Measurements from ENCODE around the gene NHSL2. TPM values are rescaled to one million over a fixed set of nuclear protein-coding genes. Genes with fewer than 3 reads are reported as not detected.

Gene NHSL2
- total RNA-seq, 2 donors from 2014 or later: 1.0 to 4.1 TPM

DNA sequence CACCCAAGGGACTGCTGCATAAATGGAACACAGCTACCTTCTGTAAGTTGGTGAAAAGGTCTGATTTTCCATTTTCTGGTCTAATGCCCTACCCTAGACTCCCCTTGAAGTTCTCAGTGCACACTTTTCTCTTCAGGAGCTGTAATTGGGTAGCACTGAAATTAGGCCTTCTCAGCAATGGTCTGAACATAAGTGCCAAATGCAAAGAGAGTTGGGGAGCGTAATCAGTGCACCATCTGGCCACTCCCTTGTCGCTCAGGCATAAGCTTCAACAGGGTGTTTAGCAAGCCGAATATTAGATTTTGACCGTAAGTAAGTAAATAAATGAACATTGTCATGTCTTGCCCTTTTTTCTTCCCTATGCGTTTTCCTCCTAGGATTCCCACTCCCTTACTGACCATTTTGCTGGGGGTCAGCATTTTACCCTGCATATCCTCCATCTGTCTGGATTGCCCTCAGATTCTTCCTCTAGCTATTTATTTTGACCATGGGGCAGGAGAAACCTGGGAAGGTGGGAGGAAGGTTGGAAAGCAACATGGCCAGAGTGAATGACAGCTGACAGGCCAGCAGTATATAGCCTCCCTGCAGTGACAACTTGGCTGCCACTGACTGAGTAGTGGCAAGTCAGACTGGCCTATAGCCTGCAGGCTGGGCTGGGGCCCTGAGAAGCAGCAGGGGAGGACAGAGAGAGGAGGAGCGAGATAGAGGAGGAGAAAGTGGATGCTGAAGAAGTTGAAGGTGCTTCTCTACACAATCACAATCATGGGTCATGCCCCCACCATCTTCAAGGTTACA, 2.7 kb downstream of the NHSL2 start:
- Histone ChIP-seq H3K27me3 (peaks cover 27% of the 10 kb centered on the region), H3K4me3 (no peak overlapping the region), H3K27ac (no peak overlapping the region), H3K36me3 (no peaks in the 10 kb centered on the region), H3K9ac (ENCODE audit: low read depth in 2 of 2, low read length in 2 of 2) (no peak overlapping the region), H3K9me3 (no peaks in the 10 kb centered on the region), H3K4me1 (no peaks in the 10 kb centered on the region)
- no peak for DNase-seq
- intact Hi-C loops (cut with DNase I): no loop called here
- TF ChIP-seq, protein P1, sequence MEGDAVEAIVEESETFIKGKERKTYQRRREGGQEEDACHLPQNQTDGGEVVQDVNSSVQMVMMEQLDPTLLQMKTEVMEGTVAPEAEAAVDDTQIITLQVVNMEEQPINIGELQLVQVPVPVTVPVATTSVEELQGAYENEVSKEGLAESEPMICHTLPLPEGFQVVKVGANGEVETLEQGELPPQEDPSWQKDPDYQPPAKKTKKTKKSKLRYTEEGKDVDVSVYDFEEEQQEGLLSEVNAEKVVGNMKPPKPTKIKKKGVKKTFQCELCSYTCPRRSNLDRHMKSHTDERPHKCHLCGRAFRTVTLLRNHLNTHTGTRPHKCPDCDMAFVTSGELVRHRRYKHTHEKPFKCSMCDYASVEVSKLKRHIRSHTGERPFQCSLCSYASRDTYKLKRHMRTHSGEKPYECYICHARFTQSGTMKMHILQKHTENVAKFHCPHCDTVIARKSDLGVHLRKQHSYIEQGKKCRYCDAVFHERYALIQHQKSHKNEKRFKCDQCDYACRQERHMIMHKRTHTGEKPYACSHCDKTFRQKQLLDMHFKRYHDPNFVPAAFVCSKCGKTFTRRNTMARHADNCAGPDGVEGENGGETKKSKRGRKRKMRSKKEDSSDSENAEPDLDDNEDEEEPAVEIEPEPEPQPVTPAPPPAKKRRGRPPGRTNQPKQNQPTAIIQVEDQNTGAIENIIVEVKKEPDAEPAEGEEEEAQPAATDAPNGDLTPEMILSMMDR (IDR thresholded peaks at IDR 0.05): no peak

DNA sequence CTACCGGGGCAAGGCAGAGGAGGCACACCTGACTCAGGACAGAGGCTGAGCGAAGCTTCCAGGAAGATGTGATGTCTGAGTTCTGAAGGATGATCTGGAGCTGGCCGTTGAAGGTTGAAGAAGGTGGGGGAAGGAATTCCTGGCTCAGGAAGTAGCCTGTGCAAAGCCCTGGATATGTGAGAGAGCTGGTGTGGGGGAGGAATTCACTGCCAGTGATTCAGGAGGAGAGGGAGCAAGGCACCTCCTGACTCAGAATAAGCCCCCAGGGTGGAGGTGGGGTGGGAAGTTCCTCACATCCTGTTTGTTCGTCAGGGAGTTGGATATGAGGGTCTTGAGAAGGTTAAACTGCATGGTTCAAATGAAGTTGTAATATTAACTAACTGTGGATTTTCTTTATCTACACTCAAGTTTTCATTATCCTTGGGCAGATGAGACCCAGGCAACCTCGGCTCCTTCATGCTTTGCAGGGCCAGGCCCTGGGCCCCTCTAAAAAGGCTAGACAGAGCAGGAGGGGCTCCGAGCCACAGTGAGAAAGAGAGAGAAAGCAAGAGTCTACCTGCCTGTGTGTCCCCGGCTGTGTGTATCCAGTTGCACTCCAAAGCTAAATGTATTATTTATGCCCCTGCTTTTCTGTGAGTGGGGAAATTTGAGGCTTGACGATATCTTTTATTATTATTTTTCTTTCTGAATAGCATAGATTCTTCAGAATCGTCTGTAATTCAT, 7.1 kb downstream of the NHSL2 start:
- TF ChIP-seq, protein P1 (IDR thresholded peaks at IDR 0.05): no peak
- Histone ChIP-seq H3K4me3 (no peak overlapping the region), H3K36me3 (no peaks in the 10 kb centered on the region), H3K27ac (no peak overlapping the region), H3K4me1 (no peaks in the 10 kb centered on the region), H3K9me3 (no peaks in the 10 kb centered on the region), H3K27me3 (peaks cover 3% of the 10 kb centered on the region), H3K9ac (ENCODE audit: low read depth in 2 of 2, low read length in 2 of 2) (no peak overlapping the region)
- DNase-seq: no peak
- intact Hi-C loops (cut with DNase I): no loop called here

DNA sequence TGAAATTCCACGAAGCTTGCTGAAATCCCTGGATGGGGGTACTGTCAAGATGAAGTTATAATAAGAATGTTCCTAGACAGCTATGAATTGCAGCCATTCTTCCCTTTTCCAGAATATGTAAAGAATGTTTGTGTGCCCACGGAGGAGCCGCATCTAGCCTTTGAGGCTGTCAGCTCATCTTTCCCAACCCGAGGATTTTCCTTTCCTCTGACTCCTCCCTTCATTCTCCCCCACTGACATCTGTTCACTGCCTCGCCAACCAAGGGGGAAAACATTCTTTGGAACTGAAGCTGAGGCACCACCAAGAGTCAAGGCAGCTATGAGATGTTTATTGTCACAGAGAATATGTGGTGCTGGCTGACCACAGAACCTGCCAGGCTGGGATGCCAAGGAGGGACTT, 8.8 kb downstream of the NHSL2 start:
- DNase-seq: no peak
- no peak overlapping the region for H3K9ac ChIP-seq (ENCODE audit: low read depth in 2 of 2, low read length in 2 of 2)
- no peak overlapping the region for H3K4me3 ChIP-seq
- H3K9me3 ChIP-seq: no peaks in the 10 kb centered on the region
- H3K36me3 ChIP-seq: no peaks in the 10 kb centered on the region
- no peaks in the 10 kb centered on the region for H3K4me1 ChIP-seq
- no peaks in the 10 kb centered on the region for H3K27me3 ChIP-seq
- TF ChIP-seq, protein P1 (IDR thresholded peaks at IDR 0.05): no peak
- intact Hi-C loops (cut with DNase I): no loop called here
- H3K27ac ChIP-seq: no peak overlapping the region

DNA sequence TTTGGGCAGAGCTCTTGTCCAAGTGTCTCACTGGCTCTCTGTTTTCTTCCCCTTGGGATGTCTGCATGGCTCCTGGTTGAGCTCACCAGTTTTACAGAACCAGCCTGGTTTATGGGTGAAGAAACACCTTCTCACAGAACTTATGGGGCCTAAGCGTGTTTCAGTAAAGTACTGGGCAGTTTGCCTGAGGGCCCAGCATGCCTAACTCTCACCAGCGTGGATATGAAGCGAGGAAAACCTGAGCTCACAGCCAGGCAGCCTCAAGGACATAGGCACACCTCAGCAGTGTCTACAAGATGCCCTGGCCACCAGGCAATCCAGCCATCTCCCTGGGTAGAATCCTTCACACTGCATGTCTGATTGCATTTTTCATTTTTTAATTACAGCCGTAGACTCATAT, 9.2 kb downstream of the NHSL2 start:
- intact Hi-C loops (cut with DNase I): no loop called here
- DNase-seq: no peak
- H3K4me3 ChIP-seq: no peak overlapping the region
- H3K9ac ChIP-seq (ENCODE audit: low read depth in 2 of 2, low read length in 2 of 2): no peak overlapping the region
- TF ChIP-seq, protein P1 (IDR thresholded peaks at IDR 0.05): no peak
- no peaks in the 10 kb centered on the region for H3K27me3 ChIP-seq
- no peaks in the 10 kb centered on the region for H3K36me3 ChIP-seq
- no peaks in the 10 kb centered on the region for H3K9me3 ChIP-seq
- H3K27ac ChIP-seq: no peak overlapping the region
- H3K4me1 ChIP-seq: no peaks in the 10 kb centered on the region

DNA sequence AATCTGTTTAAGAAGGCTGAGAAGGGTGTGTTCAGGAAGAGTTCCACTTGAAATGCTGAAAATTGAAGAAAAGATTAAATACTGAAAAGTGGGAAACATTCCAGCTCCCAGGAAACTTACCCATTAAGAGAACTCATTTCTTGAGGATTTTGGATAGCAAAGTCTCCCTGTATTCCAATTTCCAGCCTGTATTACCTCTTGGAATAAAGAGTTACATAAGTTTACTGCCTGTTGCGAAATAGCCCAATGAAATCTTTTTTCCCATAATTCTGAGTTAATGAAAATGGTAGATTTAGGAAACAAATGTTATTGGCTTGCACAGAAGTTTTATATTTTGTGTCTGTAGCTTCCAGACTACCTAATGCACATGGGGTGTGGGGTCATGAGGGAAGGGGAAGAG, 12.0 kb downstream of the NHSL2 start:
- TF ChIP-seq, protein P1 (IDR thresholded peaks at IDR 0.05): no peak
- Histone ChIP-seq H3K4me1 (no peaks in the 10 kb centered on the region), H3K27me3 (no peaks in the 10 kb centered on the region), H3K9me3 (no peaks in the 10 kb centered on the region), H3K27ac (no peak overlapping the region), H3K36me3 (no peaks in the 10 kb centered on the region), H3K4me3 (no peak overlapping the region), H3K9ac (ENCODE audit: low read depth in 2 of 2, low read length in 2 of 2) (no peak overlapping the region)
- intact Hi-C loops (cut with DNase I): no loop called here
- DNase-seq: no peak
